Tibial nerve (tissue), 4 donors: ENCODE measurements around the gene SETDB2.

Experiments
- EP300 ChIP-seq, 2 donors: sonication (generic); formaldehyde crosslinking; IDR thresholded peaks; one replicate each; pipeline ENCODE4 v1.6.1; 2017; ENCODE audit warnings: antibody characterized with exemption in 2 of 2, mild to moderate bottlenecking in 1 of 2
- POLR2A ChIP-seq, 2 donors: fragments of 450-650 bp; IDR thresholded peaks; one replicate each; pipeline ENCODE4 v1.6.1; 2017; ENCODE audit warnings: antibody characterized with exemption in 2 of 2, mild to moderate bottlenecking in 2 of 2, moderate library complexity in 2 of 2
- TF ChIP-seq, protein P1 (sequence below), 5 experiments: fragments of 200-600 bp in 3 of 5; fragments of 450-650 bp in 2 of 5; sonication (generic) in 3 of 5; IDR thresholded peaks; one replicate each; pipeline ENCODE4 v1.5.1; 2016 to 2019; ENCODE audit warnings: antibody characterized with exemption in 5 of 5, mild to moderate bottlenecking in 3 of 5, moderate library complexity in 2 of 5

DNA sequence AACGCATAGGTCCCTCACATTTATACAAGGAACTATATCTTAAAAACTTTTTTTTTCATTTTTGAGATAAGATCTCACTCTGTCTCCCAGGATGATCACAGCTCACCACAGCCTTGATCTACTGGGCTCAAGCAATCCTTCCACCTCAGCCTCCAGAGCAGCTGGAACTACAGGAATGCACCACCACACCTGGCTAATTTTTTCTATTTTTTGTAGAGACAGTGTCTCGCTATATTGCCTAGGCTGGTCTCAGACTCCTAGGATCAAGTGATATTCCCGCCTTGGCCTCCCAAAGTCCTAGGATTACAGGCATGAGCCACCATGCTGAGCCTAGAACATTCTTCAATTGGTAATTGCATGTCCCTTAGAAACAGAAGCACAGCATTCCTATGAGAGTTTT is 99.6 kb downstream of the SETDB2 start:
- TF ChIP-seq POLR2A (IDR thresholded peaks at IDR 0.05) (no peak), EP300 (IDR thresholded peaks at IDR 0.05) (no peak)
- TF ChIP-seq, protein P1, sequence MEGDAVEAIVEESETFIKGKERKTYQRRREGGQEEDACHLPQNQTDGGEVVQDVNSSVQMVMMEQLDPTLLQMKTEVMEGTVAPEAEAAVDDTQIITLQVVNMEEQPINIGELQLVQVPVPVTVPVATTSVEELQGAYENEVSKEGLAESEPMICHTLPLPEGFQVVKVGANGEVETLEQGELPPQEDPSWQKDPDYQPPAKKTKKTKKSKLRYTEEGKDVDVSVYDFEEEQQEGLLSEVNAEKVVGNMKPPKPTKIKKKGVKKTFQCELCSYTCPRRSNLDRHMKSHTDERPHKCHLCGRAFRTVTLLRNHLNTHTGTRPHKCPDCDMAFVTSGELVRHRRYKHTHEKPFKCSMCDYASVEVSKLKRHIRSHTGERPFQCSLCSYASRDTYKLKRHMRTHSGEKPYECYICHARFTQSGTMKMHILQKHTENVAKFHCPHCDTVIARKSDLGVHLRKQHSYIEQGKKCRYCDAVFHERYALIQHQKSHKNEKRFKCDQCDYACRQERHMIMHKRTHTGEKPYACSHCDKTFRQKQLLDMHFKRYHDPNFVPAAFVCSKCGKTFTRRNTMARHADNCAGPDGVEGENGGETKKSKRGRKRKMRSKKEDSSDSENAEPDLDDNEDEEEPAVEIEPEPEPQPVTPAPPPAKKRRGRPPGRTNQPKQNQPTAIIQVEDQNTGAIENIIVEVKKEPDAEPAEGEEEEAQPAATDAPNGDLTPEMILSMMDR (IDR thresholded peaks at IDR 0.05) = no peak
